Activated CD4-positive, alpha-beta T cell treated with anti-CD3 and anti-CD28 coated beads, Interleukin-2, amount 50 U/mL, for 1 hour (primary cell): Measurements from ENCODE around the gene FBXW7.

Experiments used
- DNase-seq: peaks from one replicate; pipeline ENCODE4 v3.0.0-alpha.2; 2020

Gene FBXW7

DNA sequence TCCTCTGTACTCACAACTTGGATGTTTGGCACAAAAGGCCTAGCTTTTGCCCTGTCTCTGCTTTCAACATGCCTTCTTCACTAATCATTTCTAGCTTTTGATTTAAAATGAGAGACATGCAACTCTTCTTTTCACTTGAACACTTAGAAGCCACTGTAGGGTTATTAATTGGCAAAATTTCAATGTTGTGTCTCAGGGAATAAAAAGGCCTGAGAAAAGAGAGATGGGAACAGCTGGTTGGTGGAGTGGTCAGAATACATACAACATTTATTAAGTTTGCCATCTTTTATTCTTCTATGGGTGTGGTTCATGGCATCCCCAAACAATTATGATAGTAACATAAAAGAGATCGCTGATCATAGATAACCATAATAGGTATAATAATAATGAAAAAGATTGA, 114.3 kb downstream of the FBXW7 start:
- no peak for DNase-seq

- DNase-seq, result no peak
These were observed 116.1 kb downstream of the FBXW7 start for GRCh38 chr4:152419809-152420208.

- DNase-seq, result no peak
These were observed 118.2 kb downstream of the FBXW7 start for GRCh38 chr4:152417673-152418072.

DNA sequence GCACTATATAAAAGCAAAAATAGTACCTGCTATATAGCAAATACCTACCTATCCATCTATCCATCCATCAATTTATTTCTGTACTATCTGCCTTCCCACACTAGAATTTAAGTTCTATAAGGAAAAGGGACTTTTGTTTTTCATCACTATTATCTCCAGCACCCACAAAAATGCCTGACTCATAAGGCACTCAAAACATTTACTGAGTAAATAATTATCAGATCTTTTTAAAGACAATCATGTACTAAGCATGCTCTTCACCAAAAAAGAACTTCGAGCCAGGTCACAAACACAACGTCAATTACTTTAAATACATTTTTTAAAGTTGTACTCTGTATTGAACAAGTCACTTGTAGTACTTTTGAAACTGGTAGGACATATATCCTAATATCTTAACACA, 119.9 kb downstream of the FBXW7 start:
- DNase-seq, result no peak

DNA sequence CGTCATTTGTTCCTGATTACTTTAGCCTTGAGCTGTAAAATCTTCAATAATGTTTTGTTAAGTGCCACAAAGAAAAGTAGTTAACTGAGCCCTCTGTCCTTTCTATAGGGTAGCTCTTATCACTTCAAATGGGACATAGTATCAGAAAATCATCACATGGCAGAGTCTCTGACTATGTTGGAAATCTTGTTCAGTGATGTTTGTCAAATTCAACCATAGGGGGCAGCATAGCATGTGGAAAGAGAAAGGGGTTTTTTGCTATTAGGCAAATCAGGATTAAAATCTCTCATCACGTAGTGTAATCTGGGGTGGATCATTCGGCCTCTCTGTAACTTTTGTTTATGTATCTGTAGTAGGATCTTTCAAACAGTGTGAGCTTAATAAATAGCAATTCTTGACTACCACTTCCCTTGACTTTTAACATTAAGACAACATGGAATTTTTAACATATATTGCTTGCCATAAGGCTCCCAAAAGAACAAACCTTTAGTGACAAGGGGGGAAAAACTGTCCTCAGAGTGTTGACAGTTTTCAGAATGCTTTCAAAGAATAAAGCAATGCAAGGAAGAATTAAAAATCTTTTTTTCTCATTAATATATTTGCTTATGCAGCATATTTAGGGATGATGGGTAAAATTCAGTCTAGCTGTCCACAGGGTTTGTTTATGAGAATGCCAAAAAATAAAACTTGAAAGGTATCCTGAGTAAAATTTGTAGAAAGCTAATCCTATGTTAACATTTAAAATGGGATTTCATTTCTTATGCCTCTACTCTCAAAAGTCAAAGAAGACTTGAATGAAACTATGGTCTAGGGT, 127.2 kb downstream of the FBXW7 start:
- no peak for DNase-seq

DNA sequence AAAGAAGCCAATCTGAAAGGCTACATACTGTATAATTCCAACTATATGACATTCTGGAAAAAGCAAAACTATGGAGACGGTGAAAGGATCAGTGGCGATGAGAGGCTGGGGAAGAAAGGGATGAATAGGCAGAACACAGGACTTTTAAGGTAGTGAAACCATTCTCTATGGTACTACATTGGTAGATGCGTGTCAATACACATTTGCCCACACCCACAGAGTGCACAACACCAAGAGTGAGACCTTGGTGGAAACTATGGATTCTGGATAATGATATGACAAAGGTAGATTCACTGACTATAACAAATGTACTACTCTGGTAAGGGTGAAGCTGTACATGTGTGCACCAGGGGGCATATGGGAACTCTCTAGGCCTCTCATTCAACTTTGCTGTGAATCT, 134.5 kb downstream of the FBXW7 start:
- DNase-seq, result no peak

DNA sequence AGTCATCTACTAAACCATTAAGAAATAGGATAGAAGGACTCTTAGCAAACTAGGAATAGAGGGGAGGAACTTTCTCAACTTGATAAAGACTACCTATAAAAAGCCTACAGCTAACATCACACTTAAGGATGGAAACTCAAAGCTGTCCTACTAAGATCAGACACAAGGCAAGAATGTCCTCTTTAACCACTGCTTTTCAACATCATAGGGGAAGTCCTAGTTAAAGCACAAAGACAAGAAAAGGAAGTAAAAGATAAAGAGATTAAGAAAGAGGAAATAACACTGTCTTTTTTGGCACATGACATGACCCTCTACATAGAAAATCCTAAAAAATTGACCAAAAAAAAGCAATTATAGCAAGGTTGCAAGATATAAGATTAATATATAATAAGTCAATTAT, 136.6 kb downstream of the FBXW7 start:
- no peak for DNase-seq

DNA sequence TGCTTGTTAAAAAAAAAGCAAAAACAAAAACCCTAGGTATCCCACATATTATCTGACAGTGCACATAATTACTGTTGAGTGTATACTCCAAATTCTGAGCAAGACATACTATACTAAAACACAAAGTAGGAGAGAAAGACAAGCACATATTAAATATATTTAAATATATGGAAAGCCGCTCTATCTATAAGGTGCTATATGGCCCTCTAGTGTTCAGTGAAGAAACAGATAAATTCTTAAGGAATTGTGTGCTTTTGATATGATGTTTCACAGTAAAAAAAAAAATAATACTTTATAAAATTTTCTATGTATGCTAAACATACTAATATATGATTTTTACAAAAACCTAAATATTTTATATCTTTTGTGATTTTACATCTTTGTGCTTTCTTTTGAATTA, 137.8 kb downstream of the FBXW7 start:
- DNase-seq, result no peak

- DNase-seq, result no peak
These were observed 141.1 kb downstream of the FBXW7 start for GRCh38 chr4:152394791-152395190.

DNA sequence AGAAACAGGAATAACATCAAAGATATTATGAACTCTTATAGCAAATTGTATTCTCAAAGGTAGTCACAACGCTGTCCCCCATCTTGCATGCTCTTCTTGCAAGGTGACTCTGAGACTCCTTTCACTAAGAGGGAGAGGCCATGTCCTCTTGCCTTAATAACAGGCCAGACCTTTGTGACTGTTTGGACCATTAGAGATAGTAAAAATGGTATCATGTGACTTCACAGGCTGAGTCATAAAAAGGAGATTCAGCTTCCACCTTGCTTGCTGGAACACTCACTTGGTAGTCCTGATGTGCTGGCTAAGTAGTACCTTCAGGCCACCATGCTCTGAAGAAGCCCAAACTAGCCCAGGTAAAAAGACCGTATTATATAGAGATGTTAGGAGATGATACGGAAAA, 143.8 kb downstream of the FBXW7 start:
- DNase-seq, result no peak

GRCh38 chr4:152390216-152390615, 145.7 kb downstream of the FBXW7 start:
- DNase-seq, result no peak

DNA sequence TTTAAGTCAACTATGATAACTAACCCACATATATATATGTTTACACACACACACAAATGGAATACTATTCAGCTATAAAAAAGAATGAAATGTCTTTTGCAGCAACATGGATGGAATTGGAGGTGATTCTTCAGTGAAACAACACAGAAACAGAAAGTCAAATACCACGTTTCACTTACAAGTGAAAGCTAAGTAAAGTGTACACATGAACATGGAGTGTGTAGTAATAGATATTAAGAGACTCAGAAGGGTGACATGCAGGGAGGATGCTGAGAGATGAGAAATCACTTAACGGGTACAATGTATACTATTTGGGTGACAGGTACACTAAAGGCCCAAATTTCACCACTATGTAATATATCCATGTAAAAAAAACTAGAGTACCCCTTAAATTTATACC, 146.5 kb downstream of the FBXW7 start:
- DNase-seq, result no peak

DNA sequence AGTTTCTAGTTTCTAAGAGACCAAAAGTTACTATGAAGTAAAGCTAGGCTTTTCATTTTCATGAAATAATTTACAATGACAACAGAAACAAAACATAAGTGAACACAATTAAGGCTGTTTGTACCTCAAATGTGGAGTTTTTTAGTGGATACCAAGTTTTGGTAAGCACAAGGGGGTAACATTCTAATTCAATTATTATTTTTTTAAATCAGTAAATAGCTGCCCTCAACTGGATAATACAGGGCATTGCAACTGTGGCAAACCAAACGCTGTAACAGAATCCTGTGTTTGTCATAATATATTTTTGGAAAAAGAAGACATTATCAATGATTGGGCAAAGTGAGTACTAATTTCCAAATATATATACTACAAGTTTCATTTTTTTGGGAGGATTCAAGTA, 150.3 kb downstream of the FBXW7 start:
- DNase-seq, result no peak

DNA sequence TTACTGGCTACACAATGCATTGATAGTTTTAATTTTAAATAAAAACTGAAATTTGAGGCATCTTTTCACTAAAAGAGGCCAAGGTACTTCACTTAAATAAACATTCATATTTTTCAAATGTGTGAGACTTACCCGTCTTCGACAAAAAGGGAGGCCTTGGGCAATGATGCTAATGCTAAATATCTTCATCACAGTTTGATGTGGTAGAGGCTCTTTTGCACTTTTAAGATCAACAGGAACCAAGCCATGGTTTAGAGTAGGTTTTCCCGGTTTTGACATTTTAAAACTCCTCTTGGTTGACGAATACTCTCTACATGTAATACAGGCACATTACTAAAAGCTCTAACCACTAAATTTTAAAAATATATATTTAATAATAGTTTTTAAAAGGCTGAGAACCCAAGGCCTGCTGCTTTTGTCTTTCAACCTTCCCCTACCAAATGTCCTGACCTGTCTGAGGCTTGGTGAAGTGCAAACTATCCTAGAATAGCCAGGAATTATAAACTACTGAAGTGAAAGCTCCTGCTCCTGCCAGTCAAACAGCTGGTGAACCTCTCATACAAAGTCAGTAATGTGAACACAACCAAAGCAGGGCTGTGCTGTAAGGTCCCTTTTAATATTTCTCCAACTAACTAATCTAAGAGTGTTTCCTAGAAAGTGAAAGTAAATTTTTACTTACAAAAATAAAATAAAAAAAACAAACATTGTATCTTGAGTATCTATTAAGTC, 153.7 kb downstream of the FBXW7 start:
- DNase-seq, result no peak

- DNase-seq, result no peak
These were observed 155.0 kb downstream of the FBXW7 start for GRCh38 chr4:152380919-152381318.

GRCh38 chr4:152380185-152380584, 155.7 kb downstream of the FBXW7 start:
- DNase-seq, result no peak

DNA sequence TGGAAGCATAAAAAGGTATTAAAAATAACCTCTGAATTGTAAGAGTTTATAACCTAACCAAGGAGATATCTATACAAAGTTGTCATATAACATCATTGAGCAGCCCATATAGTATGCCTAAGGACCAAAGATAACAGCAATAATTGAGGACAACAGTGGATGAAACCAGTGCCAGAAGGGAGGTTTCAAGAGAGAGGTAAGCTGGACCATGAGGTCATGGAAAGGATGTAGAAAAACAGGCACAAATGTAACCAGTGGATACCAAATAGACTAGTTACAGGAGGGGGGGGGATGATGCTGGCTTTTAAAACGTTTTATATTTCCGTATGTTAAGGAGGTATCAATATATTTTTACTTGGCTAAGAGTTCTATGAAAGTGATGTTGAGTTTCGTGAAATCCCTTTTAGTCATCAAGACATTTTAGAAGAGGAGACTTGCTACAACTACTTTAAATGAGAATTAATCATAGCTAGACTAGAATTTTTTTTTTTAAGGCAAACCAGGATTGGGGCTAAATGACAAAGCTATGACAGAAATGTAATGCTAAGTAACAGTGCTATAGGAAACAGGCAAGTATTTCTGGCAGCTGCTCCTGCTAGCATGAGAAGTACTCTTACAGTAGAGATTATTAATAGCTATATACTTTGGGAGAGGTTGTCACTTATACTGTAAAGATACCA, 161.1 kb downstream of the FBXW7 start:
- no peak for DNase-seq

GRCh38 chr4:152374153-152374552, 161.7 kb downstream of the FBXW7 start:
- DNase-seq, result no peak

DNA sequence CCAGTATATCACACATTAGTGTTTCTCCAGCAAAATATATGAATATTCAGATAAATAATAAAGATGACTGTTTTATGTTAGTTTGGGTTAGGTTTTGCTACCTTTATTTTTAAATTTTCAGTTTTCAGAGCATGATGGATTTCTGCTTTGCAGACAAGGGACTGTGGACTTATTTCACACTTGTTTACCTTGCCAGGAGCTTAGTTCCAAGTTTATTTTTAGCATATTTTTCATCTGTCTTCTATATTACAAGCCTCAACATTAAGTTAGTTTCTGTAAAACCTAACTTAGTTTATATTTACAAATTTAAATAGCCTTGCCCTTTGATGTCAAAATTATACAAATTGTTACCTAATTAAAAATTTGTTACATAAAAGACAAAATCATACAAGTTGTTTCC, 163.4 kb downstream of the FBXW7 start:
- DNase-seq, result no peak

DNA sequence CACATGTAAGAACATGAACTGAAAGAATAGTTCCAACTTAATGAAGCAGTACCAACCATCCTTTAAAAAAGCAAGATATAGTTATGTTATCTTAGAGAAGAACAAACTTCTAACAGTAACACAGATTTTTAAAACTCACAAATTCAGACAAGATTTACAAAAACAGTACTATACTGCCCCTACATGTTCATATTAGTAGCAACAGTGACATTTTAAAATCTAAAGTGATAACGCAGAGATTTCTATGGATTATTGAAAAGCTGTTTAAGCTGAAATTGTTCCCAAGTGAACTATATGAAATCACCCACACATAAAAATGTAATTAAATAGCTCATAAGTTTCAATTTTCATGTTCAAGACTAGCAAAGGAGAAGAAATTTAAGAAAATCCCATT, 166.0 kb downstream of the FBXW7 start:
- DNase-seq, result no peak

- no peak for DNase-seq
These were observed 166.5 kb downstream of the FBXW7 start for GRCh38 chr4:152369203-152369901.

- no peak for DNase-seq
These were observed 167.9 kb downstream of the FBXW7 start for GRCh38 chr4:152368001-152368400.

DNA sequence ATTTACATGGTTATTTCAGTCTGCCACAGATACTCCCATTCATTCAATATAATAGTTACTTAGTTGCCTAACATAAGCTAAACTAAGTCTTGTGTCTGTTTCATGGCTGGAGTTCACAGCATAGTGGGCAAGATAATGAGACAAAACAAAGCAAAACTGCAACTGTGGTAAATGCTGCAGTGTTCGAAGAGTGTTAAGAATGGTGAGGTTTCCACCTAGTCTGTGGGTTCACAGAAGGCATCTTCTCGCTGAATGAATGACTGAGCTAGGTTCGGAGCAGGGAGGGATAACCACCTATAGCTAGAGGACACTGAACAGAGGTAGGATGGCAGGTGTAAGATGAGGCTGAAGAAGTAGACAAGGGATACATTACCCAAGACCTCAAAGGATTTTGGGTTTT, 171.0 kb downstream of the FBXW7 start:
- no peak for DNase-seq
